Measurements from ENCODE around the gene MCEMP1.

MCEMP1 gene

GRCh38 chr19:7692417-7693088 is 15.7 kb downstream of the MCEMP1 start:
- in situ Hi-C loops (cut with HindIII; ENCODE audit: low sequenced_read_pairs), result no loop called here

GRCh38 chr19:7694499-7694898 is 17.6 kb downstream of the MCEMP1 start:
- in situ Hi-C loops (cut with HindIII; ENCODE audit: low sequenced_read_pairs), result no loop called here

- in situ Hi-C loops (cut with HindIII; ENCODE audit: low sequenced_read_pairs), result no loop called here
Observed at GRCh38 chr19:7697721-7698287, 20.9 kb downstream of the MCEMP1 start.

- in situ Hi-C loops (cut with HindIII; ENCODE audit: low sequenced_read_pairs), result no loop called here
Observed at GRCh38 chr19:7698583-7698982, 21.7 kb downstream of the MCEMP1 start.

- in situ Hi-C loops (cut with HindIII; ENCODE audit: low sequenced_read_pairs), result no loop called here
Observed at GRCh38 chr19:7699003-7699402, 22.1 kb downstream of the MCEMP1 start.

GRCh38 chr19:7699417-7700401 is 22.8 kb downstream of the MCEMP1 start:
- in situ Hi-C loops (cut with HindIII; ENCODE audit: low sequenced_read_pairs), result loop anchor here (25.0 kb wide), 1 partner anchor 163 kb away; the partner anchor contains the start of gene PRR36

- in situ Hi-C loops (cut with HindIII; ENCODE audit: low sequenced_read_pairs), result loop anchor here (25.0 kb wide), 1 partner anchor 161 kb away; the partner anchor contains the start of gene PRR36
Observed at GRCh38 chr19:7701049-7701653, 24.3 kb downstream of the MCEMP1 start.

- in situ Hi-C loops (cut with HindIII; ENCODE audit: low sequenced_read_pairs), result loop anchor here (25.0 kb wide), 1 partner anchor 160 kb away; the partner anchor contains the start of gene PRR36
Observed at GRCh38 chr19:7701654-7702457, 25.0 kb downstream of the MCEMP1 start, which contains the start of gene FCER2. Gene FCER2 (minus strand): TSS chr19:7702131. CDS start chr19:7699760, 2,371 bp downstream.

- in situ Hi-C loops (cut with HindIII; ENCODE audit: low sequenced_read_pairs), result loop anchor here (25.0 kb wide), 1 partner anchor 159 kb away; the partner anchor contains the start of gene PRR36
Observed at GRCh38 chr19:7703332-7703731, 26.4 kb downstream of the MCEMP1 start.

- in situ Hi-C loops (cut with HindIII; ENCODE audit: low sequenced_read_pairs), result loop anchor here (25.0 kb wide), 1 partner anchor 158 kb away; the partner anchor contains the start of gene PRR36
Observed at GRCh38 chr19:7704280-7705060, 27.6 kb downstream of the MCEMP1 start.

GRCh38 chr19:7705387-7706187 is 28.7 kb downstream of the MCEMP1 start:
- in situ Hi-C loops (cut with HindIII; ENCODE audit: low sequenced_read_pairs), result loop anchor here (25.0 kb wide), 1 partner anchor 157 kb away; the partner anchor contains the start of gene PRR36

- in situ Hi-C loops (cut with HindIII; ENCODE audit: low sequenced_read_pairs), result loop anchor here (25.0 kb wide), 1 partner anchor 156 kb away; the partner anchor contains the start of gene PRR36
Observed at GRCh38 chr19:7706188-7706954, 29.5 kb downstream of the MCEMP1 start.

- in situ Hi-C loops (cut with HindIII; ENCODE audit: low sequenced_read_pairs), result loop anchor here (25.0 kb wide), 1 partner anchor 155 kb away; the partner anchor contains the start of gene PRR36
Observed at GRCh38 chr19:7706955-7707456, 30.1 kb downstream of the MCEMP1 start.

- in situ Hi-C loops (cut with HindIII; ENCODE audit: low sequenced_read_pairs), result loop anchor here (25.0 kb wide), 1 partner anchor 152 kb away; the partner anchor contains the start of gene PRR36
Observed at GRCh38 chr19:7709932-7710460, 33.1 kb downstream of the MCEMP1 start.

- in situ Hi-C loops (cut with HindIII; ENCODE audit: low sequenced_read_pairs), result loop anchor here (25.0 kb wide), 1 partner anchor 152 kb away; the partner anchor contains the start of gene PRR36
Observed at GRCh38 chr19:7710616-7711015, 33.7 kb downstream of the MCEMP1 start.

- in situ Hi-C loops (cut with HindIII; ENCODE audit: low sequenced_read_pairs), result loop anchor here (25.0 kb wide), 1 partner anchor 147 kb away; the partner anchor contains the start of gene PRR36
Observed at GRCh38 chr19:7715671-7716070, 38.8 kb downstream of the MCEMP1 start.

Data from DLD1 (cell line).